ENCODE results near the gene ZNF701.
"Not testable (repeated sequence)": the region's sequence is repeated elsewhere in the genome, so short reads cannot be mapped to it uniquely, and the experiment has no call there.

ZNF701 gene

GRCh38 chr19:52566588-52566987 lies 3.5 kb upstream of the ZNF701 start:
- DNase-seq = no peak

- no peak for DNase-seq
These were observed 2.2 kb upstream of the ZNF701 start for GRCh38 chr19:52567921-52568320.

- DNase-seq = not testable (repeated sequence)
These were observed 468 bp upstream of the ZNF701 start for GRCh38 chr19:52569638-52569999.

- no peak for DNase-seq
These were observed 14.8 kb downstream of the ZNF701 start for GRCh38 chr19:52584736-52585440.

GRCh38 chr19:52585604-52586003 lies 15.5 kb downstream of the ZNF701 start:
- no peak for DNase-seq

GRCh38 chr19:52590728-52591127 lies 20.6 kb downstream of the ZNF701 start:
- no peak for DNase-seq

- no peak for DNase-seq
These were observed 22.2 kb downstream of the ZNF701 start for GRCh38 chr19:52592301-52592700.

GRCh38 chr19:52593441-52593840 lies 23.4 kb downstream of the ZNF701 start:
- DNase-seq = not testable (repeated sequence)

GRCh38 chr19:52599241-52599640 lies 29.2 kb downstream of the ZNF701 start:
- DNase-seq = no peak

- no peak for DNase-seq
These were observed 30.5 kb downstream of the ZNF701 start for GRCh38 chr19:52600639-52601024.

GRCh38 chr19:52601025-52601973 lies 31.2 kb downstream of the ZNF701 start:
- DNase-seq = peak; percentile 91

- not testable (repeated sequence) for DNase-seq
These were observed 31.9 kb downstream of the ZNF701 start for GRCh38 chr19:52601974-52602366.

- no peak for DNase-seq
These were observed 32.9 kb downstream of the ZNF701 start for GRCh38 chr19:52602941-52603340.

GRCh38 chr19:52603558-52604207 lies 33.6 kb downstream of the ZNF701 start:
- no peak for DNase-seq

GRCh38 chr19:52613299-52613906 lies 43.3 kb downstream of the ZNF701 start:
- no peak for DNase-seq

GRCh38 chr19:52621376-52621775 lies 51.3 kb downstream of the ZNF701 start:
- no peak for DNase-seq

GRCh38 chr19:52622261-52622660 lies 52.2 kb downstream of the ZNF701 start:
- DNase-seq = no peak

- no peak for DNase-seq
These were observed 56.8 kb downstream of the ZNF701 start for GRCh38 chr19:52626915-52627314.

- DNase-seq = not testable (repeated sequence)
These were observed 57.4 kb downstream of the ZNF701 start for GRCh38 chr19:52627441-52627840.

- DNase-seq = no peak
These were observed 65.9 kb downstream of the ZNF701 start for GRCh38 chr19:52635786-52636570.
